ENCODE data around the gene RGL3. TPM values are rescaled to one million over a fixed set of nuclear protein-coding genes. Genes with fewer than 3 reads are reported as not detected.

RGL3 gene
- total RNA-seq, 2 donors from 2014 or later = 5.1 to 8.6 TPM

DNA sequence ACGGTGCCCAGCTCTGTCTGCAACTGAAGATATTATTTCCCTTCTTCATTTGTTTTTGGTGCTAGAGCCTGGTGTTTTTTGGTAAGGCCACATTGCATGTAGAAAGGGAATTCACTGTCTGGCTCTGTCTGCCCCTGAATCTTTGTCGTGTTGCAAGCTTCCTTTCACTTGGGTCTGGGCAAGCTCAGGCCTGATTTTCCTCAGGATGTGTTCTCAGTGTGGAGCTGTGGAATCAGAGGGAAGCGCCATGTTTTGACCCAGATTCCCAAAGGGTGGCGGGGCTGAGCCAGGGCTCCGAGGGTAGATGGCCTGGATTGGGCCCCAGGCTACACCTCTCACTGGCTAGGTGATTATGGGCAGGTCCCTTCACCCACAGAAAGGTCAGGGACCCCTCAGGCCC is 24.9 kb upstream of the RGL3 start:
- H3K4me3 ChIP-seq = no peak overlapping the region
- intact Hi-C loops (cut with DNase I) = no loop called here
- no peaks in the 10 kb centered on the region for H3K9me3 ChIP-seq
- WGBS = 58% methylated on average over 5 of the region's 5 CpGs
- H3K27ac ChIP-seq = peak overlapping the region in 1 of 2 donors; percentile 47
- H3K27me3 ChIP-seq (replicated peaks; ENCODE audit: insufficient read depth) = no peaks in the 10 kb centered on the region
- peak; percentile 23 for DNase-seq (ENCODE audit: low spot score)
- H3K4me1 ChIP-seq (replicated peaks) = no peaks in the 10 kb centered on the region
- peaks cover 0 to 18% of the 10 kb centered on the region in 2 donors for H3K36me3 ChIP-seq
- no peak for TF ChIP-seq POLR2AphosphoS5 (IDR thresholded peaks at IDR 0.05)
- no peak for TF ChIP-seq POLR2A (IDR thresholded peaks at IDR 0.05)
- no peak for TF ChIP-seq CTCF (IDR thresholded peaks at IDR 0.05)

DNA sequence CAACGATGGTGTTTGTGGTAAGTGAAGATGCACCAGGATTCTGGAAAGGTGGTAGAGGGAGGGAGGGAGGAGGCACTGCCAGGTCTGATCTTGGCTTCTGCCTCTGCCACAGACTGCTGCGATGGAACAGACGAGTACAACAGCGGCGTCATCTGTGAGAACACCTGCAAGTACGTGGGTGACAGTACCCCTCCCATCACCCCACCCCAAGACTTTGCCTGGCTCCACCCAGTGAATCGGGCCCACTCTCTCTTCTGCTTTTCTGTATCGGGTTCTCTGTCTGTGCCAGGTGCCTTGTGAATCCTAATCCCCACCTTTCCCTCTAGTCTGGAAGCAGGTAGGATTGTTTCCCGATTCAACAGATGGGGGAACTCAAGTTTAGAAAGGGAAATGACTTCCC is 18.8 kb upstream of the RGL3 start:
- DNase-seq (ENCODE audit: low spot score) = no peak
- Histone ChIP-seq H3K9me3 (no peaks in the 10 kb centered on the region), H3K27ac (no peak overlapping the region), H3K4me1 (replicated peaks) (peaks cover 12% of the 10 kb centered on the region), H3K36me3 (peaks cover 4 to 11% of the 10 kb centered on the region in 2 donors), H3K27me3 (replicated peaks; ENCODE audit: insufficient read depth) (no peaks in the 10 kb centered on the region), H3K4me3 (no peak overlapping the region)
- intact Hi-C loops (cut with DNase I) = no loop called here
- TF ChIP-seq POLR2A (IDR thresholded peaks at IDR 0.05) (no peak), CTCF (IDR thresholded peaks at IDR 0.05) (no peak), POLR2AphosphoS5 (IDR thresholded peaks at IDR 0.05) (no peak)
- WGBS = 89% methylated on average over 9 of the region's 9 CpGs

DNA sequence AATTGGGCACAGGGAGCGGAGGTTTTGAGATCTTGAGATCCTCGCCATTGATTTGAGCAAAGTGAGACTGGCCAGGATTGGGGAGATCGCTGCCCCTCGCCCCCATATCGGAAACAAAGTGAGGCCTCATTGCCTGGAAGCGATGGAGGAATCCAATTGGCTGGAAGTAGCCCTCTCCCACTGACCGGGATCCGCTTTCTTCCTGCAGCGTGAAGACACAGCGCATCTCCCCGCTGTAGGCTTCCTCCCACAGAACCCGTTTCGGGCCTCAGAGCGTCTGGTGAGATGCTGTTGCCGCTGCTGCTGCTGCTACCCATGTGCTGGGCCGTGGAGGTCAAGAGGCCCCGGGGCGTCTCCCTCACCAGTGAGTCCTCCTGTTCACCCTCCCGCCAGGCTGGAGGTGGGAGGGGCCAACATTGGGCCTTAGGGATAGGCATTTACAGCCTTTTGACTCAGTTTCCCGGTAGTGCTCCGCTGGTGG is 16.8 kb upstream of the RGL3 start:
- WGBS = 5% methylated on average over 21 of the region's 21 CpGs
- peaks cover 4 to 6% of the 10 kb centered on the region in 2 donors for H3K36me3 ChIP-seq
- H3K27me3 ChIP-seq (replicated peaks; ENCODE audit: insufficient read depth) = no peaks in the 10 kb centered on the region
- H3K4me3 ChIP-seq = peak overlapping the region; percentile 65 to 71
- no peaks in the 10 kb centered on the region for H3K9me3 ChIP-seq
- no peak for DNase-seq (ENCODE audit: low spot score)
- intact Hi-C loops (cut with DNase I) = loop anchor here (2.0 kb wide), 1 partner anchor 55 kb away; no protein-coding TSS in a partner anchor
- H3K27ac ChIP-seq = peak overlapping the region; percentile 74 to 81
- no peak for TF ChIP-seq POLR2A (IDR thresholded peaks at IDR 0.05)
- TF ChIP-seq CTCF (IDR thresholded peaks at IDR 0.05) = no peak
- no peak for TF ChIP-seq POLR2AphosphoS5 (IDR thresholded peaks at IDR 0.05)
- peaks cover 12% of the 10 kb centered on the region for H3K4me1 ChIP-seq (replicated peaks)

- DNase-seq (ENCODE audit: low spot score) = peak; percentile 99
- peak within 1 kb of the TSS; percentile 65 to 71 for H3K4me3 ChIP-seq
- WGBS = under 1% methylated on average over 53 of the region's 53 CpGs
- no peaks in the 10 kb centered on the region for H3K27me3 ChIP-seq (replicated peaks; ENCODE audit: insufficient read depth)
- peaks cover 3 to 4% of the 10 kb centered on the region in 2 donors for H3K36me3 ChIP-seq
- H3K4me1 ChIP-seq (replicated peaks) = peaks cover 12% of the 10 kb centered on the region
- H3K27ac ChIP-seq = peak within 1 kb of the TSS; percentile 74 to 81
- TF ChIP-seq CTCF (IDR thresholded peaks at IDR 0.05) (peak; percentile 82 to 99 (median 96)), POLR2AphosphoS5 (IDR thresholded peaks at IDR 0.05) (peak; percentile 100), POLR2A (IDR thresholded peaks at IDR 0.05) (peak; percentile 53)
- no peaks in the 10 kb centered on the region for H3K9me3 ChIP-seq
- intact Hi-C loops (cut with DNase I) = loop anchor here (2.0 kb wide), 1 partner anchor 54 kb away; no protein-coding TSS in a partner anchor
Observed at GRCh38 chr19:11435057-11435832, 16.1 kb upstream of the RGL3 start, which contains the start of the genes ODAD3 and PRKCSH. Gene ODAD3 (minus strand): TSS chr19:11435121. CDS start chr19:11435016, 105 bp downstream. Gene PRKCSH (plus strand): TSS chr19:11435635. CDS start chr19:11436118, 483 bp downstream.

Measured in prostate gland (tissue), 2 donors.